Vagina (tissue), 2 donors: Measurements from ENCODE around the gene PRR11. TPM values are rescaled to one million over a fixed set of nuclear protein-coding genes. Genes with fewer than 3 reads are reported as not detected.

ENCODE experiments used
- DNase-seq, 2 donors: peaks; one replicate each; pipeline ENCODE4 v3.0.0-alpha.2; 2017; ENCODE audit errors: extremely low spot score in 2 of 2
- H3K27ac ChIP-seq: fragments of 200-600 bp; sonication (generic); one replicate; pipeline ENCODE4 v1.5.1; 2019
- H3K27me3 ChIP-seq: fragments of 200-600 bp; sonication (generic); one replicate; pipeline ENCODE4 v1.5.1; 2019
- H3K36me3 ChIP-seq, 2 donors: fragments of 200-600 bp; sonication (generic); one replicate each; pipeline ENCODE4 v1.5.1; 2017 to 2019
- H3K4me1 ChIP-seq: fragments of 200-600 bp; sonication (generic); one replicate; pipeline ENCODE4 v1.5.1; 2019
- H3K4me3 ChIP-seq, 2 donors: fragments of 200-600 bp; sonication (generic); 1 replicate in 1 of 2; 2 replicates in 1 of 2; pipeline ENCODE4 v1.5.1; 2016 to 2019
- H3K9me3 ChIP-seq: fragments of 200-600 bp; sonication (generic); one replicate; pipeline ENCODE4 v1.5.1; 2019
- CTCF ChIP-seq, 3 experiments: fragments of 450-650 bp in 2 of 3; fragments of 200-600 bp in 1 of 3; sonication (generic) in 1 of 3; IDR thresholded peaks; one replicate each; pipeline ENCODE4 v1.5.1; 2017 to 2019; ENCODE audit warnings: antibody characterized with exemption in 3 of 3, mild to moderate bottlenecking in 2 of 3, moderate library complexity in 2 of 3
- POLR2A ChIP-seq, 2 donors: fragments of 450-650 bp; IDR thresholded peaks; one replicate each; pipeline ENCODE4 v1.6.1; 2017; ENCODE audit warnings: antibody characterized with exemption in 2 of 2, mild to moderate bottlenecking in 2 of 2, moderate library complexity in 2 of 2
- POLR2AphosphoS5 ChIP-seq, 2 donors: sonication (generic); formaldehyde crosslinking; IDR thresholded peaks; one replicate each; pipeline ENCODE4 v1.9.0; 2017; ENCODE audit warnings: antibody characterized with exemption in 2 of 2, mild to moderate bottlenecking in 2 of 2, low read depth in 1 of 2; ENCODE audit not compliant: insufficient read depth in 1 of 2
- intact Hi-C: fragments of 100-400 bp; cut with DNase I; formaldehyde crosslinking; loops from one replicate; pipeline ENCODE4 v1.15.1; 2023
- total RNA-seq: library from RNA; depleted of rRNA; stranded (reverse); fragments of >200 nt; gene quantifications from one replicate; pipeline ENCODE4 v1.2.3, GENCODE V29; 2016

PRR11 gene
- total RNA-seq, 1 donor from 2014 or later: 7.9 TPM

GRCh38 chr17:59199398-59199797, 43.9 kb downstream of the PRR11 start:
- DNase-seq: no peak
- H3K27me3 ChIP-seq: no peaks in the 10 kb centered on the region
- intact Hi-C loops: no loop called here
- H3K27ac ChIP-seq: no peak overlapping the region
- H3K9me3 ChIP-seq: no peaks in the 10 kb centered on the region
- H3K36me3 ChIP-seq: no peaks in the 10 kb centered on the region
- no peak overlapping the region for H3K4me3 ChIP-seq
- no peak for TF ChIP-seq POLR2AphosphoS5 (IDR thresholded peaks at IDR 0.05; ENCODE audit: insufficient read depth in 1 of 2, low read depth in 1 of 2)
- no peak for TF ChIP-seq POLR2A (IDR thresholded peaks at IDR 0.05)
- TF ChIP-seq CTCF (IDR thresholded peaks at IDR 0.05): no peak
- H3K4me1 ChIP-seq: no peaks in the 10 kb centered on the region

GRCh38 chr17:59202320-59202719, 46.8 kb downstream of the PRR11 start:
- Histone ChIP-seq H3K27ac (no peak overlapping the region), H3K4me1 (no peaks in the 10 kb centered on the region), H3K4me3 (no peak overlapping the region), H3K27me3 (no peaks in the 10 kb centered on the region), H3K9me3 (no peaks in the 10 kb centered on the region), H3K36me3 (no peaks in the 10 kb centered on the region)
- DNase-seq: no peak
- intact Hi-C loops: no loop called here
- TF ChIP-seq CTCF (IDR thresholded peaks at IDR 0.05) (no peak), POLR2AphosphoS5 (IDR thresholded peaks at IDR 0.05; ENCODE audit: insufficient read depth in 1 of 2, low read depth in 1 of 2) (no peak), POLR2A (IDR thresholded peaks at IDR 0.05) (no peak)

GRCh38 chr17:59219370-59219769, 63.8 kb downstream of the PRR11 start:
- Histone ChIP-seq H3K36me3 (peaks cover 0 to 7% of the 10 kb centered on the region in 2 donors), H3K9me3 (no peaks in the 10 kb centered on the region), H3K4me1 (peaks cover 18% of the 10 kb centered on the region), H3K4me3 (no peak overlapping the region), H3K27ac (no peak overlapping the region), H3K27me3 (no peaks in the 10 kb centered on the region)
- DNase-seq: no peak
- TF ChIP-seq POLR2AphosphoS5 (IDR thresholded peaks at IDR 0.05; ENCODE audit: insufficient read depth in 1 of 2, low read depth in 1 of 2): no peak
- TF ChIP-seq CTCF (IDR thresholded peaks at IDR 0.05): no peak
- no peak for TF ChIP-seq POLR2A (IDR thresholded peaks at IDR 0.05)
- intact Hi-C loops: no loop called here

DNA sequence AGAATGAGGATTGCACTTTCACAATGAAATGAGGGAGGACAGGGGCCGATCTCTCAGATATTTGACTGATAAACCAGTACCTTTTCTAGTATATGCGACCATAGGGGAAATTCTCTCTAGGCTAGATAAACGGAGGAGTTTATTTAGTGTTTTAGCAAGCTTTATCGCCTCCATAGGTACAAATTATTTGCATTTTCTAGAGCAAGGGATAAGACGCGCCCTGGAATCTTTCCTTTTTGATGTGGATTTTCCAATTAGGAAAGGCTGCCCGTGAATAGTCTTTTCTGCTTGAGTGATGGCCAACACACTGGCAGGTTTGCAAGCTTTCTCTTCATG, 64.4 kb downstream of the PRR11 start:
- H3K4me1 ChIP-seq: peaks cover 18% of the 10 kb centered on the region
- no peaks in the 10 kb centered on the region for H3K9me3 ChIP-seq
- H3K27me3 ChIP-seq: no peaks in the 10 kb centered on the region
- intact Hi-C loops: no loop called here
- peak overlapping the region; percentile 76 to 83 for H3K4me3 ChIP-seq
- H3K27ac ChIP-seq: no peak overlapping the region
- H3K36me3 ChIP-seq: peaks cover 0 to under 1% of the 10 kb centered on the region in 2 donors
- TF ChIP-seq CTCF (IDR thresholded peaks at IDR 0.05): no peak
- no peak for DNase-seq

DNA sequence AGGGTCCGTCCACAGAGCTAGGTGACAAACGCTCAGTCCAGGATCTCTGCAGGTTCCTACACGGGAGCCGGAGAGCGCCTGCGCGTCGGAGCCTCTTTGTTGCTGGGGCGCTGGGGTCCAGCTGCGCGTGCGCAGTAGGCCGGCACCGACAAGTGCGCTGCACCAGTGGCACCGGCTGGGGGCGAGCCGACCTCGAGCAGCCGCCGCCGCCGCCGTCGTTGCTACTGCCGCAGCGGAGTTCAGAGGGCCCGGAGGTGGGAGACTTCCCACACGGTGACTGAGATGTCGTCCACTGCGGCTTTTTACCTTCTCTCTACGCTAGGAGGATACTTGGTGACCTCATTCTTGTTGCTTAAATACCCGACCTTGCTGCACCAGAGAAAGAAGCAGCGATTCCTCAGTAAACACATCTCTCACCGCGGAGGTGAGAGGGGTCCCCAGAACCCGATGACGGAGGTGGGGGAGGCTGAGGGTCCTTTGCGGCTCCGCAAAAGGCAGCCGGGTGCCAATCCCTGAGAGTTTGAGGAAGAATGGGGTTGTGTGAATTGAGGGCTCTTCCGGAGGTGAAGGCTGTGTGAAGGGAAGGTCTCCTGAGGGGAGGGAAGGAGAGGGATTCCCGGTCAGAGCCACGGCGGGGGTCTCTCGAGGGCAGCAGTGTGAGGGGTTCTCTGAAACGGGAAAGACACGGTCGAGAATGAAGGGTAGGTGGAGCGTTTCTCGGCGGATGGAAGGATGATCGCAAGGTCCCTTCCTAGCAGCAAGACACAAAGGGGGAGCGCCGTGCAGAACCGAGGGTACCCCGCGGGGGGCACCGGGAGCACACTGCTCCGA, 65.0 kb downstream of the PRR11 start, which contains the start of gene GDPD1:
Gene GDPD1 (plus strand): TSS at position 184 of the 831 bp plus-strand sequence. CDS start 99 bp downstream, at position 283.
- H3K27ac ChIP-seq: peak within 1 kb of the TSS; percentile 74
- peak within 1 kb of the TSS; percentile 76 to 83 for H3K4me3 ChIP-seq
- peak; percentile 63 to 80 for TF ChIP-seq POLR2AphosphoS5 (IDR thresholded peaks at IDR 0.05; ENCODE audit: insufficient read depth in 1 of 2, low read depth in 1 of 2)
- TF ChIP-seq CTCF (IDR thresholded peaks at IDR 0.05): peak; percentile 62 to 78 (median 66)
- TF ChIP-seq POLR2A (IDR thresholded peaks at IDR 0.05): no peak
- H3K36me3 ChIP-seq: no peaks in the 10 kb centered on the region
- intact Hi-C loops: no loop called here
- no peaks in the 10 kb centered on the region for H3K9me3 ChIP-seq
- H3K27me3 ChIP-seq: no peaks in the 10 kb centered on the region
- H3K4me1 ChIP-seq: peaks cover 18% of the 10 kb centered on the region
- DNase-seq: no peak
